ENCODE measurements around the gene PDHX.
"Not testable (repeated sequence)": the region's sequence is repeated elsewhere in the genome, so short reads cannot be mapped to it uniquely, and the experiment has no call there.

Gene PDHX

DNA sequence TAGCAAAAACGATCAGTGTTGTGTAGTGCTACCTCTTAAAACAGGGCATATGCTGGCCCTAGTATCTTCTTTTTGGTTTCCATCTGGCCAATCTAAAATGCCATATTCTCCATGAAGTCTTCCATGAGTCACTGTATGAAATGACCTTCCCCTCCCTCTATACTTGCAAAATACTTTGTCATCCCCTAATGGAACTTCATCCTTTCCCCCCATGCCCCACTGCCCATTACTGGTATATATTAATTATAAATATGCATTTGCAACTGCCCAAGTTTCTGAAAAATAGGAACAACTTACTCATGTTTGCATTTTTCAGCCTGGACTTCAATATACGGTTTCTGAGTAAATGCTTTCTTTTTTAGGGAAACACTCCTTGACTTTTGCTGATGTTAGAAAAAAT is 4.7 kb upstream of the PDHX start:
- no peak for DNase-seq (ENCODE audit: low read depth)

DNA sequence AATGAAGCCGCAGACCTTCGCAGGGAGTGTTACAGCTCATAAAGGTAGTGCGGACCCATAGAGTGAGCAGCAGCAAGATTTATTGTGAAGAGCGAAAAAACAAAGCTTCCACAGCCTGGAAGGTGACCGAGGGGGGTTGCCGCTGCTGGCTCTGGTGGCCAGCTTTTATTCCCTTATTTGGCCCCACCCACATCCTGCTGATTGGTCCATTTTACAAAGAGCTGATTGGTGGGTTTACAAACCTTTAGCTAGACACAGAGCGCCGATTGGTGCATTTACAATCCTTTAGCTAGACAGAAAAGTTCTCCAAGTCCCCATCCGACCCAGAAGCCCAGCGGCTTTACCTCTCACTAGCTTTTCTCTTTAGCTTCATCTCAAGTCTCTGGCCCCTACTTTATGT is 2.9 kb upstream of the PDHX start:
- DNase-seq (ENCODE audit: low read depth) = not testable (repeated sequence)

DNA sequence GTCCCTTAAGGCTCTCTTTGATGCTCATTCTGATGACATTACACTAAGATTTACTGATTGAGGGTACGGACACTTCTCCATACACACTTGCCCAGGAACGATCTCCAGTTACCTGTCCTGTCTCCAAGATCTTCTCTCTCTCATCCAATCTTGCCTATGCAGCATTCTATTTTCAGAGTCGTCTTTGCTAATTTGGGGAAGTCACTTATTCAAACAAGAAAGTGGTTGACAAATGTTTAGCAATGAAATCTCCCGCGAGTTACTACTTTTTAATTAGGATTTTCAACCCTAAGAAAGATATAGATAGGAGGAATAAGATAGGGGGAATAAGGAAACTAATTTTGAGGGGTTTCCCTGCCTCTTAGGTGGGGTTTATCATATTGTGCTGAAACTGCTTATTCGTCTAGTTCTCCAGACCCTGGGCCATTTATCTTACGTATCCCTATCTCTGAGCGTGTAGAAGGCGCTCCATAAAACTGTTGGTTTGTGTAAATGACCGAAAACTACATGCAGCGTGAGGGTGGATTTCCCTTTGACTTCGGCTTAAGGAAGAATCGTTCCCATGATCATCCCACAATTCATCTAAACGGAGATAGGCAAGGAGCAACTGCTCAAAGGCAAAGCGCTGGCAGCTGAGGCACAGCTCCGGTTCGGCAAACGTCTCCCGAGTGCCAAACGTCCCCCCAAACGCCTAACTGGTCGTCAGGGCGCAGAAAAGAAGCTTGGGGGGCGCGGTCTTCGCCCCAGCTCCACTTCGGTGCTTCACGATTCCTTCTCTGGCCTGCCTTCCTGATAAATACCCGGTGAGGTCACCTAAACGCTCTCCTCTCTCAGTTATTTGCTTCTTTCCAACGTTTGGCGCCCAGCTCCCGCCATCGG is 1.0 kb upstream of the PDHX start:
- no peak for DNase-seq (ENCODE audit: low read depth)

DNA sequence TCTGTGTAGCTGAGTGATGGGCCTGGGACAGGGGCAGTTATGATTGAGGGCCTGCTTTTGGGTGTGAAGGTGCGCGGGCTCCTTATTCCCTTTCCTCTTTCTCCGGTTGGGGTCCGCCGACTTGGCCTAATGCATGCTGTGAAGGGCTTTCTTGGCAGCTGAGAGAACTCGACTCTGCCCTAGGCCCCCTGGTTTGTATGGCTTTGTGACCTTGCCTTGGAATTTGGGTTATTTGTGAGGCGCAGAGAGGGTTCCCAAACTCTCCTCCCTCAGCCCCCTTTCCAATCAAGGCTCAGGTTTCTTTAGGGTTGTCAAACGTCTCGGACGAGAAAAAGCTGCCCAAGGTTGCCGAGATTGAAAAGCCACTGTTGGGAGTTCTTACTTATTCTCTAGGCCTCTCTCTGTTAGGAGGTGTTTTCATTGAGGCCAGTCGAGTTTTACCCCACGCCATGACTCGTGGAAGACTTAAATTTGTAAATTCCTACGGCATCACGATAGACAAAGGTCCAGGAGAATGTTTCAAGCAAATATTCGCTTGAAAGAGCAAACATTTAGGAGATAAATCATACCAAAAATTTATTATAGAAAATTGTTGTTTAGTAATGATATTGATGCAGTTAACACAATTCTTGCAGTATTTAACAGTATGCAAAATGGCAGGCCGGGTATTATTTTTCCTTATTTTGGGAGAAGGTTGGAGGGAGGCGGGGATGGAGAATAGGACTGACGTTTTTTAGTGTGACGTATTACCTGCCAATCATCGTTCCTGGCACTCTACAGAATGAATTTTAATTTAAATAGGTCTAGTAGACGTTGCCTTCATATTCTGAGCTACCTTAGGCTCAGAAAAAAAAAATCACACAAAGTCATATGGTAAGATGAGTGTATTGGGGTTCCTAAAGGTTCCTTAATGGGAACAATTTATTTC is 689 bp downstream of the PDHX start:
- DNase-seq (ENCODE audit: low read depth) = no peak

DNA sequence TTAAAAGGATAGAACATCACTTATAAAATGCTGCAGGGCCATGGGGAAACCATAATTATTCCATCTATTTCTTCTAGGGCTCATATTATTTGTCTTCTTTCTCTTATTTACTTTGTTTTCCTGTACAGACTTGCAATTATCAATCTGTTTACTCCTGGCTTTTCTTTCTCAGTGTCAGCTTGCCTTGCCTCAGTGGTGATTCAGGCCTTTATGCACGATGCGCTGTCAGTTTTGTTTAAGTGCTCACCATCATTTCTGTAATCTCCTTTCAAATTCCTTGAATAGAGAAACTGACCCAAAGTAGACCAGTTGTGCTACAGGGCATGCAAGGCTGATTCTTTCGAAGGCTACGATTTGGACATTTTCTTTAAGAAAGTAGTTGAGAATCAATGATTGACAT is 4.7 kb downstream of the PDHX start:
- no peak for DNase-seq (ENCODE audit: low read depth)

DNA sequence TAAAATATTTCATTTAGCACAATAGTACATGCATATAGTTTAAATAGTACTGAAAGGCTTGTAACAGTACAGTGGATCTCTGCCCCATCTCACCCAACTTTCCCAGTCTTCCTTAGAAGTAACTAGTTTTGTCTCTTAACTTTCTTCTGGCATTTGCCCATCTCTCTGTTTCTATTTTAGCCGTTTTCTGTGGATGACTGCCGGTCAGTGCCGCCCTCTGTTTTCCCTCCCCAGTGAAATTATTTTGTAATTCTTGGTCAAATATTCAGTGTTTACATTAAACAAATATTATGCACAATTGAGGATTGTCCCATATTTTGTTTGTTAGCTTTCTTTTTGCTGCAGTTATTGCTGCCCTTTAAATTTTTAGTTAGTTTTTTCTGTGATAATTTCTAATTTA is 8.3 kb downstream of the PDHX start:
- DNase-seq (ENCODE audit: low read depth) = no peak

DNA sequence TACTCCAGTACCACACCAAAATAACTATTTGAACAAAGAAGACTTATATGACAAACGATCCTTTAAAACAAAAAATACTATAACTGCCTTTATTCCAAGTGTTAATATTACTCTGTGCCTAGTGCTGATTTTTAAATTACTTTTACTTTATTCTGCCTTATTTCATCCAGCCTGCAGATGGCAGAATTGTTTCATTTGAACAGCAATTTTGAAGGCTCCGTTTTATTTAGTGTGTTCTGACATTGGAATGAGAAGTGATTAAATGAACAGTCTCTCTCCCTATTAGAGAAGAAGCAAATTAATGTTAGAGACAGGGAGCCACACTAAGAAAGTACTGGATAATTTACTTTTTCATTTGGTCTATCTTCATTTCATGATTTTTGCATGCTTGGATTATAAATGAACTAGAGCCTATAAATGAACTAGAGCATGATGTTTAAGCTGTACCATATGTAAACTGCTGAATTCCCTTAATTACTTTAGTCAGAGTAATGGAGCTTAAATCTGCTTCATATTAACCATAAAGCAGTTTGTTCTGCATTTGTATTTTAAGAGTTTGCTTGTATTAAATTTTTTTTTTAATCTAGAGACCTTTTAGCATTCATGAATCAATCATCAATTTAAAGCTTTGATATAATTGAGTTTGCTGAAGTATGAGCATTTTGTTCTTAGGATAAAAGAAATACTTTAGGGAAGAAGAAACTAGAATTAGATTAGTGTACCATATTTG is 9.8 kb downstream of the PDHX start:
- peak; percentile 34 for DNase-seq (ENCODE audit: low read depth)

DNA sequence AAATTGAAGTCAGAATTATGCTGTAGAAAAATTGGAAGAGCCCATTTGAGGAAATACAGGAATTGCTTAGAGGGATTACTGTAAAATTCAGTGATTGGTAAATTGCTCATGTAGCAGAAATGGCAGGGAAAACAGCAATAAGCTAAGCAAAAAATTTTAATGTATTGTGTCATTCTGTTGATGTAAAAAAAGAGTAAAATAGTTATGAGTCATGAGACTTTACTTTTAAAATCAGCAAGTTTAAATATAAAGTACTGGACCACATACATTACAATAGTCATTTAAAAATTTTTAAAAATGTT is 10.4 kb downstream of the PDHX start:
- DNase-seq (ENCODE audit: low read depth) = no peak

DNA sequence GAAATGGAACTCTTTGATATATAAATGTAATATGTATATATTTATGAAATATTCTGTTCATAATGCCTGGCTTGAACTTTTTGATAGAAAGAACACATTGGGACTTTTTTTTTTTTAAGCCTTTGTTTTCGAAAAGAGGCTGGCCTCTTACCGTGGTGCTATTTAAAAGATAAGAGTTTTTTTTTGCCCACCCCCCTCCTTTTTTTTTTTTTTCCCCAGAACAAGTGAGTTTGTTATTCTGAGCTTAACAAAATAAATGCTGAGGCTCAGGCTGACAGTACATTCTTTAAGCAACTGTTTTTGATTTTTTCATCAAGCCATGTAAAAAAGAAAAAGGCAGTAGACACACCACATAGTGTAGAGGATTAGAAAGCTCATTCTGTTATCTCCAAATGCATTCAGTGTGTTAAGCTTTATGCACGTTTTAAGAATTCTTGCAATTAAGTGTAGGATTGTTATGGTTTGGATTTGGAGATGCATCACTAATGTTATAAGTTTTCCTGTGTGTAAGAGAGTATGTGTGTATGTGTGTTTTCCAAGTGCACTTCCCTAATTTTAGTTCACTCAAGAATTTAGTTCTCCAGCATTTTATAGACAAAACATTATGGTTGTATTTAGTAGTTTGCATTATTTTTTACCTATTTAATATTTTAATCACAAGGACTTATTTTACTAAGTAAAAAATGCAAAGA is 12.0 kb downstream of the PDHX start:
- DNase-seq (ENCODE audit: low read depth) = no peak

DNA sequence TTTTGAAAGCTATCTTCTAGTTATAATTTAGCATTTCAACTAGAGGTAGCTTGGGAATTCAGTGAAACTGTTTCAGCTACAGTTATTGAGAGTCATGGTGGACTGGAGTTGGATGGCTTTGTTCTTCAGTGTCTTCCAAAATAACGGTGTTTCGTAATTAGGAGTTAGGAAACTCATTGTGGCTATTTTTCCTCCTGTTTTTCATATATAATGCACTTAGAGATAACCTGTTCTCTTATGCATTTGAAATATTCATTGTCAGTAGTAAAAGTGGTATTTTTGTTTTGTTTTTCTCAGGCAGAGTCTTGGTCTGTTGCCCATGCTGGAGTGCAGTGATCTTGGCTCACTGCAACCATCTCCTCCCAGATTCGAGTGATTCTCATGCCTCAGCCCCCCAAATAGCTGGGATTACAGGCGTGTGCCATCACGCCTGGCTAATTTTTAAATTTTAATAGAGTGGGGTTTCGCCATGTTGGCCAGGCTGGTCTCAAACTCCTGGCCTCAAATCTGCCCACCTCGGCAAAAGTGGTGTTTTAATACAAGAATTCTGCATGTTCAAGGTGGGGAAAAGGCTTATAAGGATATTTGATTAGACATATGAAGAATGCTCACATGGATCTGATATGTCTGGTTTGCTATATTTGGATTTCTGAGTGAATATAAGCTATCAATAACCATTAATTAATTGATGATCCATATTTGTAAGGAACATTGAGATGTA is 12.7 kb downstream of the PDHX start:
- no peak for DNase-seq (ENCODE audit: low read depth)

DNA sequence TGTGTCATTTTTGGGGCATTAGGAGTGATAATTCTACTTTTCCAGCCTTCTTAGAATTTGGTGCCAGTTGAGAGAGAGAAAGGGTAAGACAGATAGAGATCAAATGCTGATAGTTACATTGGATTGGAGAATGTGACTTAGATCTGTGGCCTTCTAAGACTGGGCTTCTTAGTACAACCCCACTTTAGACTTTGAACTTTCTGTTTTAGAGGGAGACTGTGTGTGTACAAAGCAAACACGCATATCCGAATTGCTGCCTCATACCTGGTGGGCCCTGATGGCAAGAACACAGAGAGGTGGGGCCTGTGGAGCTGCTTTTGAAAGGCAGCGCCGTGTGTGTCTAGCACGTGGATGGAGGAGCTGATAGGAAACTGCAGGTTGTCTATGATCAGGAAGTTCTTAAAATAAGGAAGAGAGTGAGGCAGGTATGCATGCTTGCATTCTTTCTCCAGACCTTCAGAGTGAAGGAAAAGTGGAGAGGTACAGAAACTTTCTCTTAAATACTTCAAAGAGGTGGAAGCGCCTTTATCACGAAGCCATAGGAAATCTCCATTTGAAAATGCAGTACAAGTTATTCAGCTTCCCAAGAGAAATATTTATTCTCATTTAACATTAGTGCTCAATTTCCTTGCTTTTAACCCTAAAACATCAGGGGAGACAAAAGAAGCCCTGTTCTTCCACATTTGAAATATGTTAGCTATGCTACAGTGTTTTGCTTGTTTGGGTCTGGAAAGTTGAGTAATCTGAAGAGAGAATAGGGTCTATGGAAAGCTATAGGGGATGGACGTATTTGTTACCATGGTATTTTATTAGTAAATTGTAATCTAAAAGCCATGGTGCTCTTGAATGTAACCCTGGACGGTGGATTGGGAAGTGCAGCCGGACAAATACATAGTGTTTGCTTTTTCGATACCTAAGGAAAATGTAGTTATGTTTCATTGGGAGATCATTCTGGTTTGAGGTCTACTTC is 13.7 kb downstream of the PDHX start:
- DNase-seq (ENCODE audit: low read depth) = no peak

DNA sequence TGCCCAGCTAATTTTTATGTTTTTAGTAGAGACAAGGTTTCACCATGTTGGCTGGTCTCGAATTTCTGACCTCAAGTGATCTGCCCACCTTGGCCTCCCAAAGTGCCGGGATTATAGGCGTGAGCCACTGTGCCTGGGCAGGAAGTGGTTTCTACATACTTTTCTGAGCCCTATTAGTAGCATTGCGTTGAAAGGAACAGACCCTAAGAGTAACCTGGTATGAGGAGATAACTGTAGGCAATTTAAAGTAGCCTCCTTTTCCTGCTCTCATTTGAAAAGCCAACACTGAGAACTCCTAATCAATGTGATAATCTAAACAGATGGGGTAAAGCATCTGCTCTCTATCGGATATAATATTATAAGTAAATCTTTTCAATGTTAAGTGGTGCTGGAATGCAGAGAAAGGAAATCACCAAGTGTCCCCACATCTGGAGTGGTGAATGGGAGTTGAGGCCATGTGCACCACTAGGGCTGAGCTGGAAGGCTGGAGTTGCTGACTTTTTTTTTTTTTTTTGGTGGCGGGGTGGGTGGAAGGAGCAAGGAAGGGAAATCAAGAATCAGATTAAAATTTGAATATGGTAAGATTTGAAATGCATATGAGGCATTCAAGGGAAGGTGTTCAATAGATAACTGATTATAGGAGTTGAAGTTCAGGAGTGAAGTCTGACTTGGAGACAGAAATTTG is 20.7 kb downstream of the PDHX start:
- DNase-seq (ENCODE audit: low read depth) = no peak

DNA sequence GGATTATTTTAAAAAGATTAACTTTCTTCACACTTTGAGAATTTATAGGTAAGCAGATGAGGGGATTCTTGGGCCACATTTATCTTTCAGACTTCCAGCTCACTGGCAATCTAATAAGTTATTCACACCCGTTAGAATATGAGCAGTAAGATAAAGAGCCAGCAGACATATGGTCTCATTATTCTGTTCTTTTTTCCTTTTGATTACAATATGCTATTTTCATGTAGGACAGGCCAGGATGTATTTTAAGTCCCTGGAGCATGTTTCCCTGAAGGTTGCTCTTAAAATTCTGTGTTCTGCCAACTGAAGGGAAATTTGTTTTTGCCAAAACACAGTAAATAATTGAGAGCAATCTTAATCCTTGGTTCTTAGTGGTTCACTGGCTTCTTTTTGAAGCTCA is 22.2 kb downstream of the PDHX start:
- DNase-seq (ENCODE audit: low read depth) = no peak

DNA sequence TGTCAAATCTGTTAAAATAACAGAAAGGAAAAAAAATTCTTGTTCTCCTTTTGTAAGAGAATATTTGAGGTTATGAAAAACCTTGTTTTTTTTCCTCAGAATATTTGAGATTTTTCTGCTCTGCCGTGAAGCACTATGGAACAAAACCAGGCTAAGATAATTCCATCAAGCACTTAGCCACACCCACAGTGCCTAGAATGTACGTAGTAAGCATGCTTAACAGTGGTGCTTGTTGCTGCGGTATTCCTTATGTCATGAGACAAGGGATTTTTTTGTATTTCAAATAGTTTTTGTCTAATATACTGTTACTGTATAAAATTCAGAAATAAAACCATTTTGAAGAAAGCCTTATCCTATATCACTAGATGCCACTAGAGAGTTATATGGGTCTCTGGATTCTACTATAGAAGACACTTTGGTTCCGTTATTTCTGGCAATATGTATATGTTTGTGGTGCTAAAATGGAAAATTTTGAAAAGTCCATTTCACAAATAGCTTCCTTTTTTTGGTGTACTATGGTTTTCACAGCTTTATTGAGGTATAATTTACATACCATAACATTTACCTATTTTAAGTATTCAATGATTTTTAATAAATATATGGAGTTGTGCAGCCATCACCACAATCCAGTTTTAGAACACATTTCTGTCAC is 23.7 kb downstream of the PDHX start:
- DNase-seq (ENCODE audit: low read depth) = peak; percentile 17

DNA sequence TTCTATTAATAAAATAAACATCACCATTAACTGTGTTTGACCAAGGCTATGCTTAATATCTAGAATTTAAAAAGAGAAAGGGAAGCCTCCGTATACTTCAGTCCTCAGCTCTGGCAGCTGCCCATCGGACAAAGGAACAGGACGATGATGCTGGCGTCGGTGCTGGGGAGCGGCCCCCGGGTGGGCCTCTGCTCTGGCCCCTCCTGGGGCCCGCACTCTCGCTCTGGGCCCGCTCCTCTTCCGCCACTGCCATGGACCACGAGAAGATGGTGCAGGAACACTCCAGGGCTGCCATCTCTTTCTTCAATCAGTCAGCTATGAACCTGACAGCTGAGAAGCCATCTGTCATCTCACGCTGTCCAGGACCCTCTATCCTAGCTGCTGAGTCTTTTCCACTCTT is 25.3 kb downstream of the PDHX start:
- no peak for DNase-seq (ENCODE audit: low read depth)

DNA sequence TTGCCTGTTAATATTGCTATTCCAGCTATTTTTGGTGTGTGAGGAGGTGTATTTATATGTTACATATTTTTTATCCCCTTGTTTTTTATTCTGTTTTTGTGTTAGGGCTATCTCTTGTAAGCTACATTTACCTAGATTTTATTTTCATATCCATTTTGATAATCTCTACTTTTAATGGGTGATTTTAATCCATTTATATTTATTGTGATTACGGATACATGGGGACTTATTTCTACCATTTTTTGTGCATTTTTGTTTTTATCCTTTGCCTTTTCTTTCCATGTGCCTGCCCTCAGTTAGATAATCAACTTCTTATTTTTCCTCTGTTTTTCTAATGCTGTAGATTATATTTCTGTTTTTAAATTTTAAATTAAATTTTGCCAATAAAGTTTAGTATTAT is 28.3 kb downstream of the PDHX start:
- no peak for DNase-seq (ENCODE audit: low read depth)

DNA sequence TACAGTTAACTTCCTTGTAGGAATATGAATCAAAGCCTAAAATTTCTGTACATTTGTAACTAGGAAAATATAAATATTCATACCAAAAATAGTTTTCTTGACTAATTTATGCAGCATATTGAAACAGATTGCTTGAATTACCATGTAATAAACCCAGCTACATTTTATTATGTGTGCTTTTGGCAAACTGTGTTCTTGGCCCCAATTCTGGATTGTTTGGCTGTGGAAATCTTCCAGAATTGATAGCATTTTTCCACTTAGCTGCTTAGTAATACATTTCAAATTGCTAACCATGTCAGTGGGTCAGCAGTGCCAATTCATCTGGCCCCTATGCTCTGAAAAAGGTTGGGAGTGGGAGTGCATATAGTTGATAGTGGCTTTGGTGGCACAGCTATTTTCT is 32.3 kb downstream of the PDHX start:
- DNase-seq (ENCODE audit: low read depth) = no peak

DNA sequence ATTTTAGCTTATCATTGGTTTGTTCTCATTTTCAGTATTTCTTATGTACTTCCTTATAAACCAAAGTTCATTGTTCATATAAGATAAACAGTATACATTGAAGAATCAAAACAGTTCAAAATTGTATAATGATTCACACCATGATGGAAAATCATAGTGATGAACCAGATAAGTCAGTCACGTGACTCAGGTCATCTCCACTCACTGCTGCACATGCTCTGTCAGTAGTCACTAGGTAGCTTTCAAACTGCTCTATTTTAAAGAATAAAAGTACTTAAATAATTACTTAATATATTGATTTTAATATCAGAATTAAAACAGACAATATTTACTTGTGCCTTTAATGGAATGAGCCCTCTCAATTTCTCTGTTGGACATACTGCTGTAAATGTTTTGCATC is 37.5 kb downstream of the PDHX start:
- no peak for DNase-seq (ENCODE audit: low read depth)

DNA sequence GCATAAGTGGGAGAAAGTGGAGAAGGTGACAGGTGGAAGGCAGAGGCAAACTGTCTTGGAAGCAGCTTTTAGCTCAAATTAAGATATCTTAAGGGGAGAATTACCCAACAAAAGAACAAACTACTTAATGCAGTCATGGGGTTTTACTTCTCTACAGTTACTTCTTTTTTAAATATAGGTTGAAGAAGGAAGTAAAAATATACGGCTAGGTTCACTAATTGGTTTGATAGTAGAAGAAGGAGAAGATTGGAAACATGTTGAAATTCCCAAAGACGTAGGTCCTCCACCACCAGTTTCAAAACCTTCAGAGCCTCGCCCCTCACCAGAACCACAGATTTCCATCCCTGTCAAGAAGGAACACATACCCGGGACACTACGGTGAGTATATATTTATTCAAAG is 40.8 kb downstream of the PDHX start:
- DNase-seq (ENCODE audit: low read depth) = no peak
